Gastroesophageal sphincter (tissue), 4 donors: ENCODE data around the gene NEK6. TPM values are rescaled to one million over a fixed set of nuclear protein-coding genes. Genes with fewer than 3 reads are reported as not detected.
A peak's percentile ranks its signal among the peaks of the same experiment; 100 is the strongest.

Source experiments
- ATAC-seq: fragments of 150-250 bp; one replicate; pipeline ENCODE4 v1.9.1; 2016; ENCODE audit warnings: mild to moderate bottlenecking, moderate library complexity
- H3K27ac ChIP-seq, 4 donors: fragments of 200-600 bp; sonication (generic) in 3 of 4; 1 replicate in 3 of 4; 2 replicates in 1 of 4; pipeline ENCODE4 v1.5.1; 2016 to 2019
- H3K27me3 ChIP-seq: fragments of 200-600 bp; sonication (generic); one replicate; pipeline ENCODE4 v1.5.1; 2019
- H3K36me3 ChIP-seq, 2 donors: fragments of 200-600 bp; sonication (generic); one replicate each; pipeline ENCODE4 v1.5.1; 2019; ENCODE audit warnings: control low read depth in 1 of 2
- H3K4me1 ChIP-seq, 3 donors: fragments of 200-600 bp; sonication (generic); 1 replicate in 2 of 3; 2 replicates in 1 of 3; pipeline ENCODE4 v1.5.1; 2016 to 2019; ENCODE audit warnings: control low read depth in 2 of 3
- H3K4me3 ChIP-seq, 2 donors: fragments of 200-600 bp; sonication (generic); one replicate each; pipeline ENCODE4 v1.5.1; 2019; ENCODE audit warnings: mild to moderate bottlenecking in 1 of 2, moderate library complexity in 1 of 2
- H3K9me3 ChIP-seq, 3 donors: fragments of 200-600 bp; sonication (generic); one replicate each; pipeline ENCODE4 v1.5.1; 2017 to 2019; ENCODE audit warnings: control low read depth in 2 of 3
- EP300 ChIP-seq: sonication (generic); formaldehyde crosslinking; IDR thresholded peaks from one replicate; pipeline ENCODE4 v1.6.1; 2017; ENCODE audit warnings: antibody characterized with exemption, mild to moderate bottlenecking
- POLR2A ChIP-seq, 2 donors: fragments of 450-650 bp; IDR thresholded peaks; one replicate each; pipeline ENCODE4 v1.6.1; 2017; ENCODE audit warnings: antibody characterized with exemption in 2 of 2, mild to moderate bottlenecking in 2 of 2, moderate library complexity in 1 of 2
- POLR2AphosphoS5 ChIP-seq: sonication (generic); formaldehyde crosslinking; IDR thresholded peaks from one replicate; pipeline ENCODE4 v1.6.1; 2017; ENCODE audit warnings: antibody characterized with exemption
- WGBS, 2 donors: methylation state at CpG; one replicate each; pipeline ENCODE4 v1.1.5; 2018; ENCODE audit warnings: low coverage in 1 of 2; 5-methylcytosine and 5-hydroxymethylcytosine counted together
- total RNA-seq, 4 donors: library from RNA; depleted of rRNA; stranded (reverse); fragments of >200 nt; gene quantifications; one replicate each; pipeline ENCODE4 v1.1.0, GENCODE V29; 2016
- TF ChIP-seq, protein P1 (sequence below), 4 experiments: fragments of 200-600 bp in 2 of 4; fragments of 450-650 bp in 2 of 4; sonication (generic) in 1 of 4; IDR thresholded peaks; one replicate each; pipeline ENCODE4 v1.5.1; 2017 to 2019; ENCODE audit warnings: antibody characterized with exemption in 4 of 4, mild to moderate bottlenecking in 2 of 4, moderate library complexity in 2 of 4

Gene NEK6
- total RNA-seq, 4 donors from 2014 or later = 13.2 to 31.7 (median 19.3) TPM

DNA sequence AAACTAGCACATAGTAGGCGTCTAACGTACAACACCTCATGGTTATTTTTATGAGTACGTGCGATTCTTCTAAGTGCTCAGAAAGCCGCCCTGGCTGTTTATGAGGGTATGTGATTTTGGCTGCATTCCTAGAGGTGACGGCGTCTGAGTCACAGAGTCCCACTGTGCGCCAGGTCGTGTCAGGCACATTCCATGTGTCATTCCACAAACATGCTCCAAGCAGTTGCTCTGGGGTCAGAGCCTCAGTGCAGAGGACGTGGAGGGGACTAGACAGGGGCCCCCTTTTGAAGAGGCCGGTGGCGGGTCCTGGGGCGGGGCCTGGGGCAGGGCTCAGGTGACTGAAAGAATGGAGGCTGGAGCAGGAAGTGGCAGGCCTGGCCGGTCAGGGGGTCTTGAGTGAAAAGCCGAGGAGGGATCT, 51.9 kb downstream of the NEK6 start:
- Histone ChIP-seq H3K4me1 (peaks cover 0 to 30% (median 0%) of the 10 kb centered on the region in 3 donors), H3K36me3 (peaks cover 0 to 47% of the 10 kb centered on the region in 2 donors), H3K4me3 (no peak overlapping the region), H3K9me3 (no peaks in the 10 kb centered on the region), H3K27ac (peak overlapping the region in 3 of 4 donors; percentile 31 to 67 (median 62)), H3K27me3 (no peaks in the 10 kb centered on the region)
- peak; percentile 63 for ATAC-seq
- TF ChIP-seq, protein P1, sequence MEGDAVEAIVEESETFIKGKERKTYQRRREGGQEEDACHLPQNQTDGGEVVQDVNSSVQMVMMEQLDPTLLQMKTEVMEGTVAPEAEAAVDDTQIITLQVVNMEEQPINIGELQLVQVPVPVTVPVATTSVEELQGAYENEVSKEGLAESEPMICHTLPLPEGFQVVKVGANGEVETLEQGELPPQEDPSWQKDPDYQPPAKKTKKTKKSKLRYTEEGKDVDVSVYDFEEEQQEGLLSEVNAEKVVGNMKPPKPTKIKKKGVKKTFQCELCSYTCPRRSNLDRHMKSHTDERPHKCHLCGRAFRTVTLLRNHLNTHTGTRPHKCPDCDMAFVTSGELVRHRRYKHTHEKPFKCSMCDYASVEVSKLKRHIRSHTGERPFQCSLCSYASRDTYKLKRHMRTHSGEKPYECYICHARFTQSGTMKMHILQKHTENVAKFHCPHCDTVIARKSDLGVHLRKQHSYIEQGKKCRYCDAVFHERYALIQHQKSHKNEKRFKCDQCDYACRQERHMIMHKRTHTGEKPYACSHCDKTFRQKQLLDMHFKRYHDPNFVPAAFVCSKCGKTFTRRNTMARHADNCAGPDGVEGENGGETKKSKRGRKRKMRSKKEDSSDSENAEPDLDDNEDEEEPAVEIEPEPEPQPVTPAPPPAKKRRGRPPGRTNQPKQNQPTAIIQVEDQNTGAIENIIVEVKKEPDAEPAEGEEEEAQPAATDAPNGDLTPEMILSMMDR (IDR thresholded peaks at IDR 0.05) = no peak
- TF ChIP-seq POLR2A (IDR thresholded peaks at IDR 0.05) (no peak), EP300 (no peak), POLR2AphosphoS5 (peak; percentile 92)
- WGBS, 2 donors = 74% methylated on average over 5 of the region's 15 CpGs; no CpG with 5 or more reads in 1 of the 2 donors

DNA sequence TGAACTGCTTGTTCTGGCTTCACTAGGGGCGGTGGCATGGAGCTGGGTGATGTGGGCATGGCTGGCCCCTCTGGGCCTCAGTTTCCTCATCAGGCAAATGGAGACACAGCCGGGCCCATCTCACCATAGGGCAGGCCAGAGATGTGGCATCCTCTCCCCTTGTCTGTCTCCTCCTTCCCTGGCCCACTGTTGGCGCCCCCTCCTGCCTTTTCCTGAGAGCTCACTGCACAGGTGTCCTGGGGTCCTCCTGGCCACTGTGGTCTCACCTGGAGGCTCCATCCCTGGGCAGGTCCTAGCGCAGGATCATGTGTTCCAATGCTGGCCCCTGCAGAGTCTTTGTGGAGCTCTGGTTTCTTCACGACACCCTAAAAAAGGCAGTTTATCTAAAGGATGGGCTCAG, 53.5 kb downstream of the NEK6 start:
- no peak for ATAC-seq
- H3K4me1 ChIP-seq = peaks cover 0 to 21% (median 0%) of the 10 kb centered on the region in 3 donors
- no peak for TF ChIP-seq EP300
- no peaks in the 10 kb centered on the region for H3K9me3 ChIP-seq
- H3K36me3 ChIP-seq = peaks cover 0 to 61% of the 10 kb centered on the region in 2 donors
- no peak overlapping the region for H3K27ac ChIP-seq
- no peak overlapping the region for H3K4me3 ChIP-seq
- H3K27me3 ChIP-seq = no peaks in the 10 kb centered on the region
- WGBS, 2 donors = no CpG with 5 or more reads among the region's 5 CpGs

DNA sequence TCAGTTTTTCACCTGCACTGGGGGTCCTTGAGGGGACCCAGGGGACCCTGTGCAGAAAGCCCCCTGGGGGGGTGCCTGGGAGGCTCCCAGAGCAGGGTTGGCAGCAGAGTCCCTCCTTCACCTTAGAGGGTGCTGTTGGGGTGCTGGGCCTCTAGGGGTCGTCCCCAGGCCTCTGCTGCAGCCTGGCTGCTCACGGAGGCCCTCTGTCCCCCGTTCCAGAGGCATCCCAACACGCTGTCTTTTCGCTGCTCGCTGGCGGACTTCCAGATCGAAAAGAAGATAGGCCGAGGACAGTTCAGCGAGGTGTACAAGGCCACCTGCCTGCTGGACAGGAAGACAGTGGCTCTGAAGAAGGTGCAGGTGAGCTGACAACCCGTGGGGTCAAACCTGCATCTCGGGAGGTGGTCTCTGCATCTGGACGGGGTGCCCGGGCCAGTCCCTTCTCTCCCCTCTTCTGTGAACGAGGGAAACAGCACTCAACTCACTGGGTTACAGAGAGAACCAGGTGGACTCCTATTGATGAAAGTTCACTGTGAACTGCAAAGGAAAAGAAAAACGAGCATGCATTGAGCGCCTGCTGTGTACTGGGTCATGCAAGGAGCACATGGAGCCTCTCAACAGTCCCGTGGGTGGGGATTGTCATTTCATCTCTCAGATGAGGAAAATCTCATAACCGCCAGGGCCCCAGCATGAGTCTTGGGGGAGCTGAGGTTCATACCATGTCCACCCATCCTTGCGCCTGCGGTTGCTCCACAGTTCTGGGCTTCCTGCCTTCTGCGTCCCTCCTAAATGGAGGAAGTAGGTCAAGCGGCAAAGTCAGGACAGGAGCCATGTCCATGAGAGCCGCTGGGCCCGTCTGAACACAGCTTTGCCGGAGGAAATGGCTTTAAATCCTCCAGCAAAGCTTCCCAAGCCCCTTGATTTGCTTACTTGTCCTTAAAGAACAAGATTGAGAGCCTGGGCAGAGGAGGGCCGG, 54.8 kb downstream of the NEK6 start:
- Histone ChIP-seq H3K36me3 (peaks cover 0 to 69% of the 10 kb centered on the region in 2 donors), H3K27ac (no peak overlapping the region), H3K4me1 (peaks cover 0 to 16% (median 0%) of the 10 kb centered on the region in 3 donors), H3K27me3 (no peaks in the 10 kb centered on the region), H3K4me3 (no peak overlapping the region), H3K9me3 (no peaks in the 10 kb centered on the region)
- 76 to 89% methylated on average over 10 of the region's 27 CpGs for WGBS, 2 donors
- ATAC-seq = no peak
- no peak for TF ChIP-seq POLR2A (IDR thresholded peaks at IDR 0.05)

DNA sequence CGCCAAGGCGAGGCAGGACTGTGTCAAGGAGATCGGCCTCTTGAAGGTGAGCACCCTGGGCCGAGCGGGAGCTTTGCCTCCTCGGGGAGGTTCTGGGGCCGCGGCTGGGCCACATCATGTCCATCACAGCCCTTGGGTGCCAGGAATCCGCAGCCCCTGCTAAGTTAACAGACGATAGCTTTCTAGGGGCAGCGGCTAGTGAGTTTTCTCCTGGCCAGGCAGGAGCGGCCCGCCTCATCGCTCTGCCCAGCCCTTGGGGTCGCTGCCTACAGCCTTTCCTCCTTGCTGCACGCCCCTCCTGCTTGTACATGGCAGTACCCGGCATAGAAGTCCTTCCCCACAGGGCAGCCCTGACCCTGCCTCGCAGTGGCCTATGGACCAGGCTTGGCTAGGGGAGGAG, 56.2 kb downstream of the NEK6 start:
- peaks cover 0 to 66% of the 10 kb centered on the region in 2 donors for H3K36me3 ChIP-seq
- H3K27ac ChIP-seq = no peak overlapping the region
- 89% methylated on average over 8 of the region's 18 CpGs; no CpG with 5 or more reads in 1 of the 2 donors for WGBS, 2 donors
- no peak overlapping the region for H3K4me3 ChIP-seq
- no peak for ATAC-seq
- H3K4me1 ChIP-seq = peaks cover 0 to 11% (median 0%) of the 10 kb centered on the region in 3 donors
- H3K9me3 ChIP-seq = no peaks in the 10 kb centered on the region
- no peaks in the 10 kb centered on the region for H3K27me3 ChIP-seq
- TF ChIP-seq EP300 (no peak), POLR2AphosphoS5 (no peak), POLR2A (IDR thresholded peaks at IDR 0.05) (no peak)
- TF ChIP-seq, protein P1 (IDR thresholded peaks at IDR 0.05) = no peak

DNA sequence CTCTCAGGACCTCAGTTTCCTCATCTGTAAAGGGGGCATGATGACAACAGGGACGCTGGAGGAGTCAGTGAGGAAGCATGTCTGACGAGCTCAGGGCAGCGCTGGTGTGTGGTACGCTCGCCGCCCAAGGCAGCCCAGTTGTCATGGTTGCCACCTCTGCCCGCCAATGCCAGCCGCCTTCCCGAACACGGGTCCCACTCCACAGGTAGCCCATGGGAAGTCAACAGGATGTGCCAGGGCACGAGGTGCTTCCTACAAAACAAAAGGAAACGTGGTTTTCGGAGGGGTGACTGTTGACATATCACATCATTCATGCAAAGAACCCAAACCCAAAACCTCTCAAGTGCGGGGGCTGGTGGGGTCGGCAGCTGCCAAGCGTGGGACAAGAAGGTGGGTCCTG, 58.1 kb downstream of the NEK6 start:
- H3K27ac ChIP-seq = no peak overlapping the region
- no peak overlapping the region for H3K4me3 ChIP-seq
- H3K9me3 ChIP-seq = no peaks in the 10 kb centered on the region
- H3K4me1 ChIP-seq = peaks cover 0 to 10% (median 0%) of the 10 kb centered on the region in 3 donors
- peaks cover 0 to 63% of the 10 kb centered on the region in 2 donors for H3K36me3 ChIP-seq
- H3K27me3 ChIP-seq = no peaks in the 10 kb centered on the region
- WGBS, 2 donors = 84 to 94% methylated on average over 3 to 6 of the region's 16 CpGs
- ATAC-seq = no peak
- TF ChIP-seq, protein P1 (IDR thresholded peaks at IDR 0.05) = no peak
- TF ChIP-seq EP300 (no peak), POLR2AphosphoS5 (no peak), POLR2A (IDR thresholded peaks at IDR 0.05) (no peak)
